Right atrium auricular region (tissue), 2 donors: ENCODE results near the gene WNT7A. TPM values are rescaled to one million over a fixed set of nuclear protein-coding genes. Genes with fewer than 3 reads are reported as not detected.

Experiments
- DNase-seq: peaks from one replicate; pipeline ENCODE4 v3.0.0-alpha.2; 2019; ENCODE audit warnings: low spot score
- H3K27ac ChIP-seq, 2 donors: fragments of 200-600 bp; sonication (generic); 1 replicate in 1 of 2; 2 replicates in 1 of 2; pipeline ENCODE4 v1.5.1; 2016 to 2019
- H3K27me3 ChIP-seq, 2 donors: fragments of 200-600 bp; sonication (generic); one replicate each; pipeline versions ENCODE4 v1.5.1 to v1.6.0; 2017 to 2019
- H3K36me3 ChIP-seq: fragments of 200-600 bp; sonication (generic); one replicate; pipeline ENCODE4 v1.5.1; 2016
- H3K4me1 ChIP-seq, 2 donors: fragments of 200-600 bp; sonication (generic); one replicate each; pipeline versions ENCODE4 v1.5.1 to v1.6.0; 2017 to 2019
- H3K4me3 ChIP-seq, 2 donors: fragments of 200-600 bp; sonication (generic); 1 replicate in 1 of 2; 2 replicates in 1 of 2; pipeline ENCODE4 v1.5.1; 2017 to 2019; ENCODE audit warnings: mild to moderate bottlenecking in 1 of 2, moderate library complexity in 1 of 2
- H3K9me3 ChIP-seq, 2 donors: fragments of 200-600 bp; sonication (generic); one replicate each; pipeline ENCODE4 v1.5.1; 2019
- CTCF ChIP-seq, 2 donors: fragments of 200-600 bp; sonication (generic); IDR thresholded peaks; one replicate each; pipeline ENCODE4 v1.5.1; 2019; ENCODE audit warnings: antibody characterized with exemption in 2 of 2
- total RNA-seq, 2 donors: library from RNA; depleted of rRNA; stranded (reverse); fragments of >200 nt; gene quantifications; one replicate each; pipeline ENCODE4 v1.1.0, GENCODE V29; 2016

Gene WNT7A
- total RNA-seq, 2 donors from 2014 or later, result not detected

DNA sequence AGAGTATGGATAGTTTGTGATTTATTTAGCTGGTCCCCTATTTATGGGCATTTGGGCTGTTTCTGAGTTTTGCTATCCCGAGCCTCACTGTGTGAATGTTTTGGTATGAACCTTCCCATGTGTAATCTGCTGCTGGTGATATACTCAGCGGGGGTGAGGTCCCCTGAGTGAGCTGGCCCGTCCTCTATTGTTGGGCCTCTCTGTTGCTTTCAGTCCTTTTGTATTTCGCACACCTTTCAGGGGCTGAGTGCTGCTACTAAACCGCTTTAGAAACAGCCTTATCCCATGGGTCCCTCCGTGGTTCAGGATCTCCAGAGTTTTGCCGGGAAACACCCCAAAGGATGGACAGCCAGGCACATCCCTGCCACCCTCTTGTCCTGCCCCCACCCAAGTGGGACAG lies 94.5 kb downstream of the WNT7A start:
- Histone ChIP-seq H3K4me3 (no peak overlapping the region), H3K9me3 (no peaks in the 10 kb centered on the region), H3K27me3 (no peaks in the 10 kb centered on the region), H3K36me3 (no peaks in the 10 kb centered on the region), H3K4me1 (no peaks in the 10 kb centered on the region), H3K27ac (no peak overlapping the region)
- no peak for DNase-seq
- no peak for TF ChIP-seq CTCF (IDR thresholded peaks at IDR 0.05)

- H3K27ac ChIP-seq, result no peak overlapping the region
- H3K4me1 ChIP-seq, result no peaks in the 10 kb centered on the region
- no peak overlapping the region for H3K4me3 ChIP-seq
- TF ChIP-seq CTCF (IDR thresholded peaks at IDR 0.05), result no peak
- no peaks in the 10 kb centered on the region for H3K9me3 ChIP-seq
- no peaks in the 10 kb centered on the region for H3K36me3 ChIP-seq
- H3K27me3 ChIP-seq, result no peaks in the 10 kb centered on the region
- DNase-seq, result no peak
These were observed 96.4 kb downstream of the WNT7A start for GRCh38 chr3:13783476-13783875.

DNA sequence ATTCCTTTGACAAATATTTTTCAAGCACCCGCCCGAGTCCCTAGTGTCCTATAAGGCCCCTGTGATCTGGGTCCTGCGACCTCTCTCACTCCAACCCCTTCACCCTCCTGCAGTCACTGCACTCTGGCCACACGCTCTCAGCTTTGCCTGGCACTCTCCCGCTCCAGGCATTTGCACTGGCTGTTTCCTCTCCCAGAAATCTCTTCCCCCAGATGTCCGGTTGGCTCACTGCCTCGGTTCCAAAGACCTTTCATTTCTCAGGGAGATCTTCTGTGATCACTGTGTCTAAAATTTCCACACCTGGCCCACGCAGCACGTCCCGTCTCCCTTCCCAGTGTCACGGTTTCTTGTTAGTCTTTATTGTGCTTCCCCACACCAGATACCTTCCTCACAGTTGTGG lies 97.4 kb downstream of the WNT7A start:
- H3K27ac ChIP-seq, result no peak overlapping the region
- no peak for TF ChIP-seq CTCF (IDR thresholded peaks at IDR 0.05)
- no peak for DNase-seq
- H3K27me3 ChIP-seq, result no peaks in the 10 kb centered on the region
- H3K4me3 ChIP-seq, result no peak overlapping the region
- H3K4me1 ChIP-seq, result no peaks in the 10 kb centered on the region
- no peaks in the 10 kb centered on the region for H3K9me3 ChIP-seq
- H3K36me3 ChIP-seq, result no peaks in the 10 kb centered on the region

DNA sequence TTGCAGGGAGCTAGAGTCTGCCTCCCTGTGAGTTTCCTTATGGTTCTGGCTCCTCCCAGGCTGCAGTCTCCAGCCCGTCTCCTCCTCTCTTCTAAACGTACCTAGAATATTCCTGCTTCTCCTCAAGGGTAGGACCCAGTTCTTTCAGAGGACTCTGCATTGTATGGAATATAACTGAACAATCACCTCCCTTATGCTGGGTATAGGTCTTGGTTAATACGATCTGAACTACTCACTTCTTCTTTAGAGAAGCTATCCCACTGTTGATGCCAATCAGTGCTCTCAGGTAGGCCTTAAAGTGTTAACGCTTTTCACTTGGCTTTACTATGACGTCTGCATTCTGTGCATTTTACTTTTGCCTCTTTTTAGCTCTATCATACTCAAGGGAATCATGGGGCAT lies 98.5 kb downstream of the WNT7A start:
- TF ChIP-seq CTCF (IDR thresholded peaks at IDR 0.05), result no peak
- Histone ChIP-seq H3K27ac (no peak overlapping the region), H3K27me3 (no peaks in the 10 kb centered on the region), H3K4me3 (no peak overlapping the region), H3K4me1 (no peaks in the 10 kb centered on the region), H3K9me3 (no peaks in the 10 kb centered on the region), H3K36me3 (no peaks in the 10 kb centered on the region)
- DNase-seq, result no peak

- no peaks in the 10 kb centered on the region for H3K4me1 ChIP-seq
- no peak overlapping the region for H3K4me3 ChIP-seq
- no peak for TF ChIP-seq CTCF (IDR thresholded peaks at IDR 0.05)
- DNase-seq, result no peak
- H3K27ac ChIP-seq, result no peak overlapping the region
- no peaks in the 10 kb centered on the region for H3K27me3 ChIP-seq
- H3K36me3 ChIP-seq, result no peaks in the 10 kb centered on the region
- H3K9me3 ChIP-seq, result no peaks in the 10 kb centered on the region
These were observed 99.3 kb downstream of the WNT7A start for GRCh38 chr3:13780432-13781176.
